ENCODE measurements around the gene KRTAP10-6. TPM values are rescaled to one million over a fixed set of nuclear protein-coding genes. Genes with fewer than 3 reads are reported as not detected.
"Not testable (repeated sequence)": the region's sequence is repeated elsewhere in the genome, so short reads cannot be mapped to it uniquely, and the experiment has no call there.

Gene KRTAP10-6
- total RNA-seq, 1 experiment from 2014 or later = not detected

GRCh38 chr21:44550807-44551206, 41.5 kb downstream of the KRTAP10-6 start:
- no peak overlapping the region for H2AFZ ChIP-seq (ENCODE audit: low read length)
- no peaks in the 10 kb centered on the region for H3K79me2 ChIP-seq (ENCODE audit: low read length)
- no peaks in the 10 kb centered on the region for H3K4me1 ChIP-seq (ENCODE audit: insufficient read depth, low read length)
- H3K4me2 ChIP-seq (ENCODE audit: low read length) = no peak overlapping the region
- DNase-seq (peak; percentile 2), ATAC-seq (peak; percentile 45; the same call in 1 of the 2 replicates)
- TF ChIP-seq EZH2 (IDR thresholded peaks at IDR 0.05; ENCODE audit: low read length, unreplicated experiment) = no peak
- TF ChIP-seq CTCF (conservative IDR thresholded peaks at IDR 0.05; ENCODE audit: low read depth, low read length) = no peak
- no peak for TF ChIP-seq EZH2phosphoT487 (IDR thresholded peaks at IDR 0.05; ENCODE audit: borderline replicate concordance, low read length)
- H4K20me1 ChIP-seq (ENCODE audit: low read length) = no peaks in the 10 kb centered on the region
- H3K27me3 ChIP-seq (ENCODE audit: low read length) = no peaks in the 10 kb centered on the region
- BruUV-seq (replicated peaks) = no TSS peak
- no peaks in the 10 kb centered on the region for H3K36me3 ChIP-seq (ENCODE audit: low read depth, low read length)
- H3K9ac ChIP-seq (ENCODE audit: low read length) = no peak overlapping the region
- POLR2A ChIA-PET (ENCODE audit: unreplicated experiment) = no interaction called here
- no peaks in the 10 kb centered on the region for H3K9me2 ChIP-seq (replicated peaks; ENCODE audit: low read length)
- H3K27ac ChIP-seq (ENCODE audit: low read length) = no peak overlapping the region
- no peaks in the 10 kb centered on the region for H3F3A ChIP-seq (ENCODE audit: low read length, unreplicated experiment)
- intact Hi-C loops (cut with micrococcal nuclease) = no loop called here
- no peak overlapping the region for H3K4me3 ChIP-seq (ENCODE audit: low read length)
- peaks cover 7% of the 10 kb centered on the region; the same call in 1 of the 2 replicates for H3K9me3 ChIP-seq (ENCODE audit: low read length)
- CTCF ChIA-PET = no interaction called here

GRCh38 chr21:44550285-44550684, 42.0 kb downstream of the KRTAP10-6 start:
- H3K4me3 ChIP-seq (ENCODE audit: low read length); H3F3A ChIP-seq (ENCODE audit: low read length, unreplicated experiment); intact Hi-C loops (cut with micrococcal nuclease); H3K79me2 ChIP-seq (ENCODE audit: low read length); H3K27me3 ChIP-seq (ENCODE audit: low read length); H3K9me3 ChIP-seq (ENCODE audit: low read length); BruUV-seq (replicated peaks); ATAC-seq; H4K20me1 ChIP-seq (ENCODE audit: low read length); H3K9ac ChIP-seq (ENCODE audit: low read length); DNase-seq; H3K4me1 ChIP-seq (ENCODE audit: insufficient read depth, low read length); POLR2A ChIA-PET (ENCODE audit: unreplicated experiment); H3K27ac ChIP-seq (ENCODE audit: low read length); H3K4me2 ChIP-seq (ENCODE audit: low read length); H2AFZ ChIP-seq (ENCODE audit: low read length); H3K9me2 ChIP-seq (replicated peaks; ENCODE audit: low read length); H3K36me3 ChIP-seq (ENCODE audit: low read depth, low read length); CTCF ChIA-PET: not testable (repeated sequence)

- intact Hi-C loops (cut with micrococcal nuclease) = no loop called here
- no TSS peak for BruUV-seq (replicated peaks)
- no peak for DNase-seq
- POLR2A ChIA-PET (ENCODE audit: unreplicated experiment) = no interaction called here
- H3K4me3 ChIP-seq (ENCODE audit: low read length) = no peak overlapping the region
- H3K27ac ChIP-seq (ENCODE audit: low read length) = no peak overlapping the region
- no peak for TF ChIP-seq CTCF (conservative IDR thresholded peaks at IDR 0.05; ENCODE audit: low read depth, low read length)
- no peak for TF ChIP-seq EZH2phosphoT487 (IDR thresholded peaks at IDR 0.05; ENCODE audit: borderline replicate concordance, low read length)
- TF ChIP-seq EZH2 (IDR thresholded peaks at IDR 0.05; ENCODE audit: low read length, unreplicated experiment) = no peak
- no peak overlapping the region for H3K9ac ChIP-seq (ENCODE audit: low read length)
- no peak for ATAC-seq
- H3K9me3 ChIP-seq (ENCODE audit: low read length) = peaks cover 7% of the 10 kb centered on the region; the same call in 1 of the 2 replicates
- H3K4me2 ChIP-seq (ENCODE audit: low read length) = no peak overlapping the region
- no peaks in the 10 kb centered on the region for H3K4me1 ChIP-seq (ENCODE audit: insufficient read depth, low read length)
- H2AFZ ChIP-seq (ENCODE audit: low read length) = no peak overlapping the region
- no peaks in the 10 kb centered on the region for H3K36me3 ChIP-seq (ENCODE audit: low read depth, low read length)
- H4K20me1 ChIP-seq (ENCODE audit: low read length) = no peaks in the 10 kb centered on the region
- H3F3A ChIP-seq (ENCODE audit: low read length, unreplicated experiment) = no peaks in the 10 kb centered on the region
- H3K79me2 ChIP-seq (ENCODE audit: low read length) = no peaks in the 10 kb centered on the region
- H3K9me2 ChIP-seq (replicated peaks; ENCODE audit: low read length) = no peaks in the 10 kb centered on the region
- CTCF ChIA-PET = no interaction called here
- no peaks in the 10 kb centered on the region for H3K27me3 ChIP-seq (ENCODE audit: low read length)
These were observed 42.6 kb downstream of the KRTAP10-6 start for GRCh38 chr21:44549525-44550211.

Measured in PC-3 (cell line).